Inflammatory macrophage (primary cell): ENCODE results near the gene AQP5.

ENCODE experiments used
- DNase-seq, 2 donors: peaks; one replicate each; pipeline ENCODE4 v3.0.0-alpha.2; 2020 to 2022
- total RNA-seq, 18 experiments: gene quantifications; one replicate each; lab custom pipeline; 2026; ENCODE audit warnings: mixed read lengths in 6 of 18, inconsistent platforms in 2 of 18; lab: John Stamatoyannopoulos, UW

The AQP5 gene
- total RNA-seq = 0 to 0.59 (median 0) reads per million in 18 experiments

- no peak for DNase-seq
These were observed at the start of gene AQP5 for GRCh38 chr12:49961111-49961922. Gene AQP5, plus strand, starts transcription at chr12:49961872. Its CDS starts 146 bp downstream, at chr12:49962018.

GRCh38 chr12:49912345-49913255 is 49.1 kb upstream of the AQP5 start:
- DNase-seq = no peak

GRCh38 chr12:49916129-49916919 is 45.3 kb upstream of the AQP5 start:
- DNase-seq = no peak

GRCh38 chr12:49917166-49917787 is 44.4 kb upstream of the AQP5 start:
- no peak for DNase-seq

GRCh38 chr12:49917788-49918173 is 43.9 kb upstream of the AQP5 start:
- DNase-seq = no peak

- peak; percentile 73 to 78 for DNase-seq
These were observed 41.3 kb upstream of the AQP5 start for GRCh38 chr12:49920241-49920914.

GRCh38 chr12:49920915-49921286 is 40.8 kb upstream of the AQP5 start:
- DNase-seq = no peak

GRCh38 chr12:49921299-49921698 is 40.4 kb upstream of the AQP5 start:
- no peak for DNase-seq

- DNase-seq = no peak
These were observed 39.7 kb upstream of the AQP5 start for GRCh38 chr12:49921936-49922335.

GRCh38 chr12:49922349-49923034 is 39.2 kb upstream of the AQP5 start:
- DNase-seq = no peak

GRCh38 chr12:49923035-49923644 is 38.5 kb upstream of the AQP5 start:
- DNase-seq = no peak

GRCh38 chr12:49923880-49924556 is 37.7 kb upstream of the AQP5 start:
- DNase-seq = no peak

- no peak for DNase-seq
These were observed 36.9 kb upstream of the AQP5 start for GRCh38 chr12:49924628-49925246.

GRCh38 chr12:49925433-49926204 is 36.1 kb upstream of the AQP5 start:
- peak; percentile 70 to 78 for DNase-seq

GRCh38 chr12:49928471-49928870 is 33.2 kb upstream of the AQP5 start:
- DNase-seq = no peak

GRCh38 chr12:49929581-49929980 is 32.1 kb upstream of the AQP5 start:
- DNase-seq = no peak

GRCh38 chr12:49930515-49931288 is 31.0 kb upstream of the AQP5 start:
- DNase-seq = peak; percentile 69 to 72

- no peak for DNase-seq
These were observed 29.6 kb upstream of the AQP5 start for GRCh38 chr12:49932023-49932422.
